Measurements from ENCODE around the gene TCF7L2. TPM values are rescaled to one million over a fixed set of nuclear protein-coding genes. Genes with fewer than 3 reads are reported as not detected.

The TCF7L2 gene
- total and polyA plus RNA-seq, 9 of the 15 experiments (the other 6 are each of a cell fraction or from before 2014, with no cell fraction given), result 0.32 to 2.8 (median 0.92) TPM

DNA sequence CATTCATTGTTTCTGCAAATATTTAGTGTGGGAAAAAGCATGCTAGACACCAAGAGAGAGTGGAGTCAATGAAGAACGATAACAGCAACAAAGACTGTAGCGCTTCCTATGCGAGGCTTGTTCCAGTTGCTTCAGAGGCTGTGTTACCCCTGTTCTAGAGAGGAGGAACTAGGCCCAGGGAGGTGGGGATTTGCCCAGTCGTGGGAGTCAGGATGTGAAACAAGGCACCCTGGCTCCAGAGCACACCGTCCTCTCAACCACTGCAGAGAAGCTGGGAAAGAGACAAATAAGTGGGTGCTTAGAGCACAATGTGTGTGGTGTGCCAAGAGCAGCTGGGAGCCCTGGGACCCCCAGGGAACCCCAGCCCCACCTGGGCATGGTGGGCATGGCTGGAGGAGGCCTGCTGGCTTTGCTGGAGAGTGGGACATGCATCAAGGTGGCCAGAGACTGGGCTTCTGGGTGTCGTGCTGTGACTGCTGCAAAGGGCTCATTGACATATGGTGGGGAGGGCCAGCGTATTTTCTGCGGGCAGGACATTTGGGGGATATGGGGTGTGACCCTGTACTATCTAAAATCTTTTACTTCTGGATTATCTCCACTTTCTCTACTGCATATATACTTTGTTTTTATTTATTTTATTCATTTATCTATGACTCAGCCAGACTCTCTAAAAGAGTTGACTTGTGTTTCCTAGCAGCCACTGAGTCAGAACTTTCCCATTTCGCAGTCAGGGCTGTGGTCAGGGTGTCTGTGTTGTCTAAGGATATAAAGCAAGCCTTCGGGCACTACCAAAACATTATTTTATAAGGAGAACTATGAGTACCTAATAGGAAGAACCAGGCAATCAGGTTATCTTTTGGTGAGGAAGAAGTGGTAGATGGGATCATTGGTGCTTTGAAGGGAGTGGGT is 95.4 kb downstream of the TCF7L2 start:
- Histone ChIP-seq H3K9me3 (replicated peaks; ENCODE audit: control insufficient read depth, insufficient read depth, low read depth, low read length) (no peaks in the 10 kb centered on the region), H3K27me3 (ENCODE audit: control insufficient read depth in 2 of 2, insufficient read depth in 2 of 2, low read length in 2 of 2) (peaks cover 0 to 11% of the 10 kb centered on the region in 2 experiments; a peak in 2 of 5 replicates), H3K79me2 (ENCODE audit: control insufficient read depth, insufficient read depth, low read length) (no peaks in the 10 kb centered on the region), H2AFZ (ENCODE audit: low read depth, low read length) (no peak overlapping the region), H3K4me1 (replicated peaks in 1 of 2; ENCODE audit: control insufficient read depth in 2 of 2, insufficient read depth in 2 of 2, low read length in 2 of 2) (no peaks in the 10 kb centered on the region), H3K36me3 (ENCODE audit: control insufficient read depth, insufficient read depth, low read length) (no peaks in the 10 kb centered on the region), H3K4me2 (ENCODE audit: insufficient read depth, low read length) (no peak overlapping the region), H3K9me1 (ENCODE audit: control insufficient read depth, insufficient read depth, low read length) (no peaks in the 10 kb centered on the region), H3K4me3 (no peak overlapping the region), H3K9ac (ENCODE audit: insufficient read depth in 1 of 2, low read depth in 2 of 2, low read length in 2 of 2) (no peak overlapping the region), H3K27ac (ENCODE audit: extremely low read depth, low read depth, low read length) (no peak overlapping the region), H4K20me1 (replicated peaks; ENCODE audit: control insufficient read depth, insufficient read depth, low read length) (no peaks in the 10 kb centered on the region)
- ChIA-PET POLR2A (interaction anchor here (1.0 kb wide), 1 partner anchor 15 kb away, joined by 3 read pairs; no protein-coding TSS in a partner anchor), CTCF (ENCODE audit: low intra/inter-chr PET ratio) (no interaction called here)
- FAIRE-seq (no peak), ATAC-seq (no peak), DNase-seq (ENCODE audit: extremely low read depth in 1 of 4, low spot score in 3 of 4) (no peak)
- intact Hi-C loops (cut with micrococcal nuclease) (no loop called here), in situ Hi-C loops (cut with MboI) (no loop called here)
- WGBS (ENCODE audit: insufficient coverage, low coverage, missing lambda C conversion rate), result 32% methylated on average over 10 of the region's 10 CpGs
- BruUV-seq (replicated peaks), result no TSS peak
- TF ChIP-seq RBM22 (IDR thresholded peaks at IDR 0.05; ENCODE audit: low read depth, low read length, poor library complexity, severe bottlenecking), result no peak
- no peak for TF ChIP-seq MCM5 (IDR thresholded peaks at IDR 0.05; ENCODE audit: low read depth)
- TF ChIP-seq CHD1 (IDR thresholded peaks at IDR 0.05; ENCODE audit: low read length), result no peak
- TF ChIP-seq BRD4 (IDR thresholded peaks at IDR 0.05), result no peak
- TF ChIP-seq ZNF75A (CRISPR knock-in tag; IDR thresholded peaks at IDR 0.05), result no peak
- no peak for TF ChIP-seq PML (IDR thresholded peaks at IDR 0.05; ENCODE audit: low read length)
- no peak for TF ChIP-seq SMC3 (conservative IDR thresholded peaks at IDR 0.05; ENCODE audit: insufficient read depth, low read depth, low read length)
- TF ChIP-seq NBN (IDR thresholded peaks at IDR 0.05; ENCODE audit: low read depth), result no peak
- no peak for TF ChIP-seq ASH1L (IDR thresholded peaks at IDR 0.05; ENCODE audit: borderline replicate concordance, low read depth, partially characterized antibody)
- no peak for TF ChIP-seq SIRT6 (IDR thresholded peaks at IDR 0.05; ENCODE audit: low read depth, low read length)
- TF ChIP-seq, protein P1, sequence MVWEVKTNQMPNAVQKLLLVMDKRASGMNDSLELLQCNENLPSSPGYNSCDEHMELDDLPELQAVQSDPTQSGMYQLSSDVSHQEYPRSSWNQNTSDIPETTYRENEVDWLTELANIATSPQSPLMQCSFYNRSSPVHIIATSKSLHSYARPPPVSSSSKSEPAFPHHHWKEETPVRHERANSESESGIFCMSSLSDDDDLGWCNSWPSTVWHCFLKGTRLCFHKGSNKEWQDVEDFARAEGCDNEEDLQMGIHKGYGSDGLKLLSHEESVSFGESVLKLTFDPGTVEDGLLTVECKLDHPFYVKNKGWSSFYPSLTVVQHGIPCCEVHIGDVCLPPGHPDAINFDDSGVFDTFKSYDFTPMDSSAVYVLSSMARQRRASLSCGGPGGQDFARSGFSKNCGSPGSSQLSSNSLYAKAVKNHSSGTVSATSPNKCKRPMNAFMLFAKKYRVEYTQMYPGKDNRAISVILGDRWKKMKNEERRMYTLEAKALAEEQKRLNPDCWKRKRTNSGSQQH (CRISPR knock-in tag; IDR thresholded peaks at IDR 0.05), result no peak
- no peak for TF ChIP-seq SRSF9 (IDR thresholded peaks at IDR 0.05; ENCODE audit: borderline replicate concordance, low read depth, low read length)
- TF ChIP-seq, protein P2, sequence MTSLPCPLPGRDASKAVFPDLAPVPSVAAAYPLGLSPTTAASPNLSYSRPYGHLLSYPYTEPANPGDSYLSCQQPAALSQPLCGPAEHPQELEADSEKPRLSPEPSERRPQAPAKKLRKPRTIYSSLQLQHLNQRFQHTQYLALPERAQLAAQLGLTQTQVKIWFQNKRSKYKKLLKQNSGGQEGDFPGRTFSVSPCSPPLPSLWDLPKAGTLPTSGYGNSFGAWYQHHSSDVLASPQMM (CRISPR knock-in tag; IDR thresholded peaks at IDR 0.05), result no peak
- no peak for TF ChIP-seq CBX3 (IDR thresholded peaks at IDR 0.05; ENCODE audit: borderline replicate concordance in 1 of 2, low read length in 2 of 2)
